Thyroid gland (tissue), 4 donors: ENCODE data around the gene ADI1.

Source experiments
- POLR2A ChIP-seq, 2 donors: fragments of 450-650 bp; IDR thresholded peaks; one replicate each; pipeline ENCODE4 v1.6.1; 2017; ENCODE audit warnings: antibody characterized with exemption in 2 of 2, mild to moderate bottlenecking in 2 of 2, moderate library complexity in 1 of 2
- TF ChIP-seq, protein P1 (sequence below), 6 experiments: fragments of 200-600 bp in 3 of 6; fragments of 450-650 bp in 3 of 6; sonication (generic) in 3 of 6; IDR thresholded peaks; one replicate each; pipeline ENCODE4 v1.5.1; 2016 to 2019; ENCODE audit warnings: antibody characterized with exemption in 6 of 6, mild to moderate bottlenecking in 2 of 6, inconsistent platforms in 1 of 6, moderate library complexity in 1 of 6

DNA sequence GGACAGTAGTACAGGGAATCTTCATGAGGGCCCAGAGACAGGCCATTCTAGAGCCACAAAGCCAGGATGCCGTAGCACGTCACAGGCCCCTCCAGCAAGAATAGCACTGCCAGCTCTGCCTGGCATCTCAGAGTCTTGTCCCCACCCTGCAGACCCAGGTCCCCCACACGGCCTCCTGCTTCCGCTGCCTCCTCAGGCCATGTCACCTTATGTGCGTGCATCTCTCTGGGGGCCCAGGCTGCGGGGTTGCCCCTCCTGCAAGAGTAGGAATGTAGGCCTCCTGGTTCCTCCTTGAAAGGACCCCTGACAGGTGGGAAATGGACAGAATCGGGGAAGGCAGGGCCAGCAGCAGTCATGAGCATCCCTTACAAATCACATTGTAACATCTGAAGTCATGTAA, 49.8 kb downstream of the ADI1 start:
- TF ChIP-seq, protein P1, sequence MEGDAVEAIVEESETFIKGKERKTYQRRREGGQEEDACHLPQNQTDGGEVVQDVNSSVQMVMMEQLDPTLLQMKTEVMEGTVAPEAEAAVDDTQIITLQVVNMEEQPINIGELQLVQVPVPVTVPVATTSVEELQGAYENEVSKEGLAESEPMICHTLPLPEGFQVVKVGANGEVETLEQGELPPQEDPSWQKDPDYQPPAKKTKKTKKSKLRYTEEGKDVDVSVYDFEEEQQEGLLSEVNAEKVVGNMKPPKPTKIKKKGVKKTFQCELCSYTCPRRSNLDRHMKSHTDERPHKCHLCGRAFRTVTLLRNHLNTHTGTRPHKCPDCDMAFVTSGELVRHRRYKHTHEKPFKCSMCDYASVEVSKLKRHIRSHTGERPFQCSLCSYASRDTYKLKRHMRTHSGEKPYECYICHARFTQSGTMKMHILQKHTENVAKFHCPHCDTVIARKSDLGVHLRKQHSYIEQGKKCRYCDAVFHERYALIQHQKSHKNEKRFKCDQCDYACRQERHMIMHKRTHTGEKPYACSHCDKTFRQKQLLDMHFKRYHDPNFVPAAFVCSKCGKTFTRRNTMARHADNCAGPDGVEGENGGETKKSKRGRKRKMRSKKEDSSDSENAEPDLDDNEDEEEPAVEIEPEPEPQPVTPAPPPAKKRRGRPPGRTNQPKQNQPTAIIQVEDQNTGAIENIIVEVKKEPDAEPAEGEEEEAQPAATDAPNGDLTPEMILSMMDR (IDR thresholded peaks at IDR 0.05): no peak
- no peak for TF ChIP-seq POLR2A (IDR thresholded peaks at IDR 0.05)
